VCaP (cell line): Measurements from ENCODE around the gene TMEM106B.

ENCODE experiments used
- H3K27ac ChIP-seq: fragments of 450-650 bp; 2 replicates; pipeline ENCODE4 v1.5.1; 2017
- CTCF ChIP-seq: fragments of 450-650 bp; conservative IDR thresholded peaks from 2 replicates; pipeline ENCODE4 v1.5.1; 2017; ENCODE audit warnings: mild to moderate bottlenecking, moderate library complexity

Gene TMEM106B

GRCh38 chr7:12250232-12250631, 39.1 kb downstream of the TMEM106B start:
- no peak for TF ChIP-seq CTCF
- H3K27ac ChIP-seq: no peak overlapping the region

GRCh38 chr7:12256090-12256489, 45.0 kb downstream of the TMEM106B start:
- TF ChIP-seq CTCF: no peak

GRCh38 chr7:12257582-12257981, 46.5 kb downstream of the TMEM106B start:
- no peak for TF ChIP-seq CTCF
- H3K27ac ChIP-seq: no peak overlapping the region

More at GRCh38 chr7:12256090-12256489, 45.0 kb downstream of the TMEM106B start:
- H3K27ac ChIP-seq: no peak overlapping the region

GRCh38 chr7:12258074-12258473, 47.0 kb downstream of the TMEM106B start:
- no peak for TF ChIP-seq CTCF
- H3K27ac ChIP-seq: no peak overlapping the region

- no peak overlapping the region for H3K27ac ChIP-seq
- TF ChIP-seq CTCF: no peak
Measured at GRCh38 chr7:12267542-12267941, 56.4 kb downstream of the TMEM106B start.

- TF ChIP-seq CTCF: no peak
- no peak overlapping the region for H3K27ac ChIP-seq
Measured at GRCh38 chr7:12269100-12269895, 58.2 kb downstream of the TMEM106B start.

GRCh38 chr7:12281038-12281437, 69.9 kb downstream of the TMEM106B start:
- H3K27ac ChIP-seq: no peak overlapping the region
- no peak for TF ChIP-seq CTCF
